ENCODE data around the gene APOB.

APOB gene

GRCh38 chr2:21043744-21044532 lies at the start of gene APOB:
Gene APOB (minus strand): TSS chr2:21044073. CDS start chr2:21043945, 128 bp downstream.
- no peaks in the 10 kb centered on the region for H3K4me1 Mint-ChIP-seq (ENCODE audit: low read depth)
- intact Hi-C loops (cut with micrococcal nuclease) = loop anchor here (1.0 kb wide), 1 partner anchor 273 kb away; no protein-coding TSS in a partner anchor
- H3K36me3 Mint-ChIP-seq (ENCODE audit: low read depth) = no peaks in the 10 kb centered on the region
- H3K27ac Mint-ChIP-seq = no peak within 1 kb of the TSS
- H3K4me3 Mint-ChIP-seq = no peak within 1 kb of the TSS
- peaks cover 31% of the 10 kb centered on the region for H3K27me3 Mint-ChIP-seq
- H3K9me3 Mint-ChIP-seq = no peaks in the 10 kb centered on the region

- Mint-ChIP-seq H3K27ac (no peak overlapping the region), H3K27me3 (no peaks in the 10 kb centered on the region), H3K4me3 (no peak overlapping the region), H3K4me1 (ENCODE audit: low read depth) (no peaks in the 10 kb centered on the region), H3K9me3 (no peaks in the 10 kb centered on the region), H3K36me3 (ENCODE audit: low read depth) (no peaks in the 10 kb centered on the region)
- intact Hi-C loops (cut with micrococcal nuclease) = no loop called here
These were observed 48.5 kb upstream of the APOB start for GRCh38 chr2:21092308-21092869.

GRCh38 chr2:21084401-21084800 lies 40.5 kb upstream of the APOB start:
- intact Hi-C loops (cut with micrococcal nuclease) = no loop called here
- H3K27me3 Mint-ChIP-seq = no peaks in the 10 kb centered on the region
- no peaks in the 10 kb centered on the region for H3K36me3 Mint-ChIP-seq (ENCODE audit: low read depth)
- no peak overlapping the region for H3K4me3 Mint-ChIP-seq
- no peaks in the 10 kb centered on the region for H3K4me1 Mint-ChIP-seq (ENCODE audit: low read depth)
- H3K27ac Mint-ChIP-seq = no peak overlapping the region
- no peaks in the 10 kb centered on the region for H3K9me3 Mint-ChIP-seq

GRCh38 chr2:21083482-21083881 lies 39.6 kb upstream of the APOB start:
- intact Hi-C loops (cut with micrococcal nuclease) = no loop called here
- Mint-ChIP-seq H3K4me3 (no peak overlapping the region), H3K36me3 (ENCODE audit: low read depth) (no peaks in the 10 kb centered on the region), H3K4me1 (ENCODE audit: low read depth) (no peaks in the 10 kb centered on the region), H3K27ac (no peak overlapping the region), H3K27me3 (no peaks in the 10 kb centered on the region), H3K9me3 (no peaks in the 10 kb centered on the region)

- Mint-ChIP-seq H3K4me1 (ENCODE audit: low read depth) (no peaks in the 10 kb centered on the region), H3K27ac (no peak overlapping the region), H3K4me3 (no peak overlapping the region), H3K36me3 (ENCODE audit: low read depth) (no peaks in the 10 kb centered on the region), H3K27me3 (no peaks in the 10 kb centered on the region), H3K9me3 (no peaks in the 10 kb centered on the region)
- intact Hi-C loops (cut with micrococcal nuclease) = no loop called here
These were observed 34.4 kb upstream of the APOB start for GRCh38 chr2:21078296-21078695.

- Mint-ChIP-seq H3K36me3 (ENCODE audit: low read depth) (no peaks in the 10 kb centered on the region), H3K4me1 (ENCODE audit: low read depth) (no peaks in the 10 kb centered on the region), H3K4me3 (no peak overlapping the region), H3K27ac (no peak overlapping the region), H3K27me3 (no peaks in the 10 kb centered on the region), H3K9me3 (no peaks in the 10 kb centered on the region)
- intact Hi-C loops (cut with micrococcal nuclease) = no loop called here
These were observed 28.8 kb upstream of the APOB start for GRCh38 chr2:21072477-21073242.

- no peaks in the 10 kb centered on the region for H3K27me3 Mint-ChIP-seq
- no peaks in the 10 kb centered on the region for H3K9me3 Mint-ChIP-seq
- intact Hi-C loops (cut with micrococcal nuclease) = no loop called here
These were observed 26.7 kb upstream of the APOB start for GRCh38 chr2:21070341-21071257.

GRCh38 chr2:21069746-21070340 lies 26.0 kb upstream of the APOB start:
- intact Hi-C loops (cut with micrococcal nuclease) = no loop called here
- no peak overlapping the region for H3K27ac Mint-ChIP-seq
- H3K4me1 Mint-ChIP-seq (ENCODE audit: low read depth) = no peaks in the 10 kb centered on the region
- H3K4me3 Mint-ChIP-seq = no peak overlapping the region
- H3K27me3 Mint-ChIP-seq = no peaks in the 10 kb centered on the region
- no peaks in the 10 kb centered on the region for H3K36me3 Mint-ChIP-seq (ENCODE audit: low read depth)
- H3K9me3 Mint-ChIP-seq = no peaks in the 10 kb centered on the region

More at GRCh38 chr2:21070341-21071257, 26.7 kb upstream of the APOB start:
- H3K4me1 Mint-ChIP-seq (ENCODE audit: low read depth) = no peaks in the 10 kb centered on the region
- no peak overlapping the region for H3K27ac Mint-ChIP-seq
- H3K4me3 Mint-ChIP-seq = no peak overlapping the region
- no peaks in the 10 kb centered on the region for H3K36me3 Mint-ChIP-seq (ENCODE audit: low read depth)

- H3K27ac Mint-ChIP-seq = no peak overlapping the region
- no peaks in the 10 kb centered on the region for H3K27me3 Mint-ChIP-seq
- no peaks in the 10 kb centered on the region for H3K36me3 Mint-ChIP-seq (ENCODE audit: low read depth)
- no peaks in the 10 kb centered on the region for H3K4me1 Mint-ChIP-seq (ENCODE audit: low read depth)
- intact Hi-C loops (cut with micrococcal nuclease) = no loop called here
- no peak overlapping the region for H3K4me3 Mint-ChIP-seq
- no peaks in the 10 kb centered on the region for H3K9me3 Mint-ChIP-seq
These were observed 24.1 kb upstream of the APOB start for GRCh38 chr2:21067859-21068537.

- no peaks in the 10 kb centered on the region for H3K36me3 Mint-ChIP-seq (ENCODE audit: low read depth)
- no peak overlapping the region for H3K4me3 Mint-ChIP-seq
- H3K9me3 Mint-ChIP-seq = no peaks in the 10 kb centered on the region
- no peaks in the 10 kb centered on the region for H3K27me3 Mint-ChIP-seq
- intact Hi-C loops (cut with micrococcal nuclease) = no loop called here
- no peak overlapping the region for H3K27ac Mint-ChIP-seq
- no peaks in the 10 kb centered on the region for H3K4me1 Mint-ChIP-seq (ENCODE audit: low read depth)
These were observed 23.3 kb upstream of the APOB start for GRCh38 chr2:21067125-21067524.

- no peaks in the 10 kb centered on the region for H3K36me3 Mint-ChIP-seq (ENCODE audit: low read depth)
- H3K27me3 Mint-ChIP-seq = no peaks in the 10 kb centered on the region
- no peaks in the 10 kb centered on the region for H3K4me1 Mint-ChIP-seq (ENCODE audit: low read depth)
- intact Hi-C loops (cut with micrococcal nuclease) = no loop called here
- no peaks in the 10 kb centered on the region for H3K9me3 Mint-ChIP-seq
- no peak overlapping the region for H3K4me3 Mint-ChIP-seq
- H3K27ac Mint-ChIP-seq = no peak overlapping the region
These were observed 16.2 kb upstream of the APOB start for GRCh38 chr2:21059885-21060610.

- Mint-ChIP-seq H3K9me3 (no peaks in the 10 kb centered on the region), H3K4me3 (no peak overlapping the region), H3K36me3 (ENCODE audit: low read depth) (no peaks in the 10 kb centered on the region), H3K27ac (no peak overlapping the region), H3K4me1 (ENCODE audit: low read depth) (no peaks in the 10 kb centered on the region), H3K27me3 (no peaks in the 10 kb centered on the region)
- intact Hi-C loops (cut with micrococcal nuclease) = no loop called here
These were observed 13.2 kb upstream of the APOB start for GRCh38 chr2:21057097-21057496.
